ENCODE results near the gene AFTPH.

The AFTPH gene

GRCh38 chr2:64515086-64515485 is 9.0 kb upstream of the AFTPH start:
- H3K4me3 ChIP-seq (ENCODE audit: low read depth, low read length): no peak overlapping the region
- no peak for DNase-seq (ENCODE audit: low read depth)

GRCh38 chr2:64516651-64517510 is 7.2 kb upstream of the AFTPH start:
- no peak for DNase-seq (ENCODE audit: low read depth)
- no peak for TF ChIP-seq CTCF (IDR thresholded peaks at IDR 0.05; ENCODE audit: low read depth, low read length, missing control alignments)
- no peak overlapping the region for H3K4me3 ChIP-seq (ENCODE audit: low read depth, low read length)

More at GRCh38 chr2:64515086-64515485, 9.0 kb upstream of the AFTPH start:
- no peak for TF ChIP-seq CTCF (IDR thresholded peaks at IDR 0.05; ENCODE audit: low read depth, low read length, missing control alignments)

GRCh38 chr2:64517511-64517884 is 6.6 kb upstream of the AFTPH start:
- DNase-seq (ENCODE audit: low read depth): no peak
- no peak overlapping the region for H3K4me3 ChIP-seq (ENCODE audit: low read depth, low read length)
- TF ChIP-seq CTCF (IDR thresholded peaks at IDR 0.05; ENCODE audit: low read depth, low read length, missing control alignments): no peak

- H3K4me3 ChIP-seq (ENCODE audit: low read depth, low read length): peak overlapping the region; percentile 81
Observed at GRCh38 chr2:64522843-64523428, 1.2 kb upstream of the AFTPH start.

DNA sequence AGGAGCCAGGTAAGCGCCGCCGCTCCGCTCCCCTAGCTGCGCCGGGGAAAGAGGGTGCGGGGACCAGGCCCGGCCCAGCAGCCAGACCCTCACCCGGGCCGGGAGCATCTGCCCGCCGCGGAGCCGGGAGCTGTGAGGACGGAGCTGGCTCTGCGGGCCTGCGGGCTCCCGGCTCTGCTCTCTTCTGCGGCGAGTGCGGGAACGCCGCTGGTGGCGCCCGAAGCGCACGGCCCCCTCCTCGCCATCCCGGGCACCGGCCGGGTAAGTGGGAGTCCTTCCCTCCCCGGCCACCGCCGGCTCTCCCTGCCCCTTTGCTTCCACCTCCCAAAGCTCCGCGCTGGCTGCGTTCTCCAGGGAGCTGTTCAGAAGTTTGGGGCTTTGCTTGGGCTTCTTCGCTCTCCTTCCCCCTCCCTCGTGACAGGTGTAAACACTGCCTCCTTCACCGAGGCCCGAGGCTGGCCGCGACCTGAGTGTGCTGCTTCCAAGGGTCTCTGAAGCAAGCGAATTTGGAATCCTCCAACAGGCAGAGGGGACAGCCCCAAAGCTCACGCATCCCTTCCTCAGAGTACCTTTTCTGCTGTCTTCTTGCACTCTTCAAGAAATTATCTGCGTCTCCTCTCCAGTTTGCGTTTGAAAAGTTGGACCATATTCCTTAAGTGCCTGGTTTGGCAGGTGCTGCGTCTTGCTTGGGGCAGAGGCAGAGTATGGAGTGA is 632 bp downstream of the AFTPH start:
- peak overlapping the region; percentile 81 for H3K4me3 ChIP-seq (ENCODE audit: low read depth, low read length)
- TF ChIP-seq CTCF (IDR thresholded peaks at IDR 0.05; ENCODE audit: low read depth, low read length, missing control alignments): no peak
- DNase-seq (ENCODE audit: low read depth): no peak

More at GRCh38 chr2:64522843-64523428, 1.2 kb upstream of the AFTPH start:
- peak; percentile 80 for DNase-seq (ENCODE audit: low read depth)
- peak; percentile 74 for TF ChIP-seq CTCF (IDR thresholded peaks at IDR 0.05; ENCODE audit: low read depth, low read length, missing control alignments)

GRCh38 chr2:64525317-64525613 is 1.1 kb downstream of the AFTPH start:
- peak overlapping the region; percentile 81 for H3K4me3 ChIP-seq (ENCODE audit: low read depth, low read length)
- DNase-seq (ENCODE audit: low read depth): no peak
- TF ChIP-seq CTCF (IDR thresholded peaks at IDR 0.05; ENCODE audit: low read depth, low read length, missing control alignments): no peak

Data from GM12864 (cell line).